HCT116 (cell line): ENCODE measurements around the gene C16orf90. TPM values are rescaled to one million over a fixed set of nuclear protein-coding genes. Genes with fewer than 3 reads are reported as not detected.

ENCODE experiments used
- ATAC-seq: fragments of 200-7000 bp; cut with Tn5 transposase; 2 replicates; pipeline ENCODE4 v1.9.1; 2020; ENCODE audit warnings: mild to moderate bottlenecking, moderate library complexity
- BruUV-seq: library from RNA; stranded (reverse); fragments of 400-500 nt; replicated peaks from 2 replicates; lab custom pipeline; 2021; lab: Mats Ljungman, UMichigan
- CTCF ChIA-PET: fragments of 300-600 bp; sonication (Branson Sonifier 250); formaldehyde crosslinking; loops from one replicate; lab custom pipeline; 2021; ENCODE audit warnings: antibody characterized with exemption; lab: Charles Lee
- POLR2A ChIA-PET: fragments of 300-600, 350-600 bp; sonication (Branson Sonifier 250); formaldehyde crosslinking; loops from one replicate; lab custom pipeline; 2021; ENCODE audit warnings: antibody characterized with exemption; lab: Charles Lee
- RAD21 ChIA-PET, 2 experiments: fragments of 300-600 bp; sonication (Branson Sonifier 250); formaldehyde crosslinking; loops; one replicate each; lab custom pipeline; 2023; ENCODE audit warnings: low total read pairs in 2 of 2; ENCODE audit not compliant: uncharacterized antibody in 2 of 2, unreplicated experiment in 2 of 2, low non-redundant PET in 1 of 2; lab: Charles Lee
- DNase-seq: peaks from one replicate; pipeline ENCODE4 v3.0.0-alpha.2; 2010; ENCODE audit warnings: low read depth, low spot score
- H2AFZ ChIP-seq: fragments of 200-600 bp; shearing (Covaris generic), sonication (generic); 2 replicates; pipeline ENCODE4 v1.6.1; 2017; ENCODE audit warnings: low read depth, mixed run types, mixed read lengths, antibody characterized with exemption, low read length; ENCODE audit not compliant: poor library complexity, severe bottlenecking
- H3K27ac ChIP-seq: 2 replicates; pipeline ENCODE4 v1.5.1; 2012; ENCODE audit warnings: low read depth, low read length
- H3K27me3 ChIP-seq: fragments of 200-600 bp; sonication (generic); 2 replicates; pipeline ENCODE4 v1.6.1; 2016; ENCODE audit warnings: mixed run types, low read length, mixed read lengths; ENCODE audit not compliant: insufficient read depth
- H3K36me3 ChIP-seq, 2 experiments: fragments of 200-500 bp in 1 of 2; fragments of 200-600 bp in 1 of 2; sonication (Bioruptor generic) in 1 of 2; sonication (generic) in 1 of 2; 2 replicates each; pipeline versions ENCODE4 v1.5.1 to v1.6.1; 2014 to 2016; ENCODE audit warnings: low read length in 2 of 2, inconsistent platforms in 1 of 2, mixed read lengths in 1 of 2, mixed run types in 1 of 2; ENCODE audit not compliant: insufficient read depth in 2 of 2, control insufficient read depth in 1 of 2
- H3K4me1 ChIP-seq, 2 experiments: fragments of 200-600 bp in 1 of 2; sonication (generic) in 1 of 2; 2 replicates each; pipeline versions ENCODE4 v1.5.1 to v1.6.1; 2012 to 2017; ENCODE audit warnings: low read length in 2 of 2, inconsistent platforms in 1 of 2, mild to moderate bottlenecking in 1 of 2, mixed read lengths in 1 of 2, mixed run types in 1 of 2, moderate library complexity in 1 of 2; ENCODE audit not compliant: insufficient read depth in 2 of 2, control insufficient read depth in 1 of 2
- H3K4me2 ChIP-seq: fragments of 200-600 bp; sonication (generic); 2 replicates; pipeline ENCODE4 v1.6.1; 2017; ENCODE audit warnings: mixed run types, low read length, mixed read lengths
- H3K4me3 ChIP-seq, 2 experiments: fragments of 200-600 bp in 1 of 2; sonication (generic) in 1 of 2; replicated peaks in 1 of 2; 2 replicates each; pipeline ENCODE4 v1.5.1; 2011 to 2016; ENCODE audit warnings: low read length in 2 of 2, control low read depth in 1 of 2, low read depth in 1 of 2, mild to moderate bottlenecking in 1 of 2, mixed read lengths in 1 of 2, mixed run types in 1 of 2
- H3K79me2 ChIP-seq: fragments of 200-600 bp; sonication (generic); 2 replicates; pipeline ENCODE4 v1.6.1; 2017; ENCODE audit warnings: mild to moderate bottlenecking, mixed run types, low read length, moderate library complexity, mixed read lengths; ENCODE audit not compliant: insufficient read depth
- H3K9ac ChIP-seq: fragments of 200-600 bp; sonication (generic); 2 replicates; pipeline ENCODE4 v1.6.1; 2016; ENCODE audit warnings: low read length, mixed read lengths
- H3K9me2 ChIP-seq: fragments of 200-600 bp; sonication (generic), shearing (Covaris generic); 2 replicates; pipeline ENCODE4 v1.6.1; 2017; ENCODE audit warnings: mixed run types, mild to moderate bottlenecking, moderate library complexity; ENCODE audit not compliant: insufficient read depth
- H3K9me3 ChIP-seq, 2 experiments: fragments of 200-500 bp in 1 of 2; fragments of 200-600 bp in 1 of 2; sonication (Bioruptor generic) in 1 of 2; sonication (generic) in 1 of 2; 2 replicates each; pipeline ENCODE4 v1.6.1; 2014 to 2017; ENCODE audit warnings: low read length in 2 of 2, mixed read lengths in 2 of 2, inconsistent platforms in 1 of 2, low read depth in 1 of 2, mild to moderate bottlenecking in 1 of 2, mixed run types in 1 of 2, moderate library complexity in 1 of 2; ENCODE audit not compliant: control insufficient read depth in 1 of 2, insufficient read depth in 1 of 2
- H4K20me1 ChIP-seq: fragments of 200-600 bp; sonication (generic), shearing (Covaris generic); 2 replicates; pipeline ENCODE4 v1.6.1; 2017; ENCODE audit warnings: mixed run types, mild to moderate bottlenecking, moderate library complexity; ENCODE audit not compliant: insufficient read depth
- CBX3 ChIP-seq: IDR thresholded peaks from 2 replicates; pipeline ENCODE4 v1.6.1; 2012; ENCODE audit warnings: low read depth
- CEBPB ChIP-seq: IDR thresholded peaks from 2 replicates; pipeline ENCODE4 v1.6.1; 2012; ENCODE audit warnings: low read depth
- CTCF ChIP-seq, 3 experiments: fragments of 200-600 bp in 1 of 3; sonication (generic) in 1 of 3; IDR thresholded peaks in 2 of 3; conservative IDR thresholded peaks in 1 of 3; 2 replicates each; pipeline ENCODE4 v1.5.1; 2012 to 2017; ENCODE audit warnings: low read depth in 2 of 3, low read length in 2 of 3, antibody characterized with exemption in 1 of 3, borderline replicate concordance in 1 of 3, control low read depth in 1 of 3, mild to moderate bottlenecking in 1 of 3, mixed read lengths in 1 of 3, mixed run types in 1 of 3, moderate library complexity in 1 of 3; ENCODE audit not compliant: insufficient read depth in 1 of 3
- ELF1 ChIP-seq: IDR thresholded peaks from 2 replicates; pipeline ENCODE4 v1.6.1; 2012; ENCODE audit warnings: low read depth, borderline replicate concordance
- EZH2 ChIP-seq: fragments of 200-600 bp; sonication (generic); IDR thresholded peaks from 2 replicates; pipeline ENCODE4 v1.6.1; 2017; ENCODE audit warnings: antibody characterized with exemption, mixed run types
- EZH2phosphoT487 ChIP-seq: fragments of 200-600 bp; IDR thresholded peaks from 2 replicates; pipeline ENCODE4 v1.6.1; 2018; ENCODE audit warnings: antibody characterized with exemption, borderline replicate concordance
- FOSL1 ChIP-seq: IDR thresholded peaks from 2 replicates; pipeline ENCODE4 v1.6.1; 2012; ENCODE audit warnings: low read depth
- JUND ChIP-seq: IDR thresholded peaks from 2 replicates; pipeline ENCODE4 v1.6.1; 2012
- MAX ChIP-seq: IDR thresholded peaks from 2 replicates; pipeline ENCODE4 v1.6.1; 2012
- POLR2AphosphoS5 ChIP-seq: IDR thresholded peaks from 2 replicates; pipeline ENCODE4 v1.6.1; 2011; ENCODE audit warnings: mild to moderate bottlenecking, low read depth, low read length, moderate library complexity
- RAD21 ChIP-seq: IDR thresholded peaks from 2 replicates; pipeline ENCODE4 v1.6.1; 2012; ENCODE audit warnings: low read depth, mild to moderate bottlenecking
- REST ChIP-seq: IDR thresholded peaks from 2 replicates; pipeline ENCODE4 v1.6.1; 2012; ENCODE audit warnings: low read depth
- SRF ChIP-seq: IDR thresholded peaks from 2 replicates; pipeline ENCODE4 v1.6.1; 2012; ENCODE audit warnings: low read depth
- TCF7L2 ChIP-seq: IDR thresholded peaks from 2 replicates; pipeline ENCODE4 v1.7.0; 2011; ENCODE audit warnings: borderline replicate concordance, inconsistent platforms; ENCODE audit not compliant: insufficient read depth, insufficient read length; ENCODE audit errors: extremely low read depth
- YY1 ChIP-seq: IDR thresholded peaks from 2 replicates; pipeline ENCODE4 v1.6.1; 2011; ENCODE audit warnings: low read length, low read depth, moderate library complexity, mild to moderate bottlenecking; ENCODE audit not compliant: insufficient replicate concordance; ENCODE audit errors: extremely low read depth
- ZBTB33 ChIP-seq: IDR thresholded peaks from 2 replicates; pipeline ENCODE4 v1.6.1; 2011; ENCODE audit warnings: mild to moderate bottlenecking, low read length, moderate library complexity; ENCODE audit not compliant: insufficient replicate concordance; ENCODE audit errors: extremely low read depth
- ZFX ChIP-seq: fragments of 450-650 bp; IDR thresholded peaks from 2 replicates; pipeline ENCODE4 v1.6.1; 2017
- intact Hi-C: fragments of 100-400 bp; cut with micrococcal nuclease; formaldehyde crosslinking; loops from 2 replicates; pipeline ENCODE4 v1.10.0; 2022
- total RNA-seq: library from RNA; stranded (reverse); gene quantifications from one replicate; pipeline ENCODE4 v1.2.1, GENCODE V29; 2021; ENCODE audit not compliant: unreplicated experiment

Gene C16orf90
- total RNA-seq, 1 experiment from 2014 or later = not detected

GRCh38 chr16:3467182-3467581 is 28.1 kb downstream of the C16orf90 start:
- peaks cover 4 to 5% of the 10 kb centered on the region in 2 experiments; a peak in 1 of 4 replicates for H3K4me1 ChIP-seq
- no peak overlapping the region for H3K4me3 ChIP-seq
- no peaks in the 10 kb centered on the region for H3K9me2 ChIP-seq
- ChIA-PET CTCF (no interaction called here), RAD21 (no interaction called here)
- H3K27ac ChIP-seq = no peak overlapping the region
- ATAC-seq = no peak
- no TSS peak for BruUV-seq
- H3K36me3 ChIP-seq = peaks cover 5 to 15% of the 10 kb centered on the region in 2 experiments; a peak in 3 of 4 replicates
- no peak overlapping the region for H3K4me2 ChIP-seq
- TF ChIP-seq CBX3 (no peak), CTCF (IDR thresholded peaks at IDR 0.05 in 2 of 3, conservative IDR thresholded peaks at IDR 0.05 in 1 of 3; ENCODE audit: borderline replicate concordance in 1 of 3, insufficient read depth in 1 of 3, low read depth in 2 of 3, low read length in 2 of 3) (no peak), ELF1 (no peak), ZBTB33 (no peak), TCF7L2 (no peak), MAX (no peak), YY1 (no peak), RAD21 (no peak), EZH2phosphoT487 (no peak), FOSL1 (no peak), JUND (no peak), CEBPB (no peak), REST (no peak), POLR2AphosphoS5 (no peak), EZH2 (no peak), SRF (no peak), ZFX (no peak)
- TF ChIP-seq, all 23 proteins: peak for 0
- no peak overlapping the region for H2AFZ ChIP-seq
- POLR2A ChIA-PET = interaction anchor here (1.3 kb wide), 1 partner anchor 10 kb away, joined by 5 read pairs; no protein-coding TSS in a partner anchor
- no peaks in the 10 kb centered on the region for H3K27me3 ChIP-seq
- no peaks in the 10 kb centered on the region for H4K20me1 ChIP-seq
- no peak for DNase-seq
- intact Hi-C loops = no loop called here
- no peak overlapping the region for H3K9ac ChIP-seq
- H3K79me2 ChIP-seq = peaks cover 98% of the 10 kb centered on the region
- no peaks in the 10 kb centered on the region for H3K9me3 ChIP-seq
